ENCODE data around the gene KCNC1.

The KCNC1 gene

GRCh38 chr11:17746096-17746495 is 11.5 kb downstream of the KCNC1 start:
- H3K4me3 ChIP-seq (ENCODE audit: control insufficient read depth, low read depth, low read length), result no peak overlapping the region
- DNase-seq (ENCODE audit: low read depth), result no peak
- TF ChIP-seq CTCF (conservative IDR thresholded peaks at IDR 0.05; ENCODE audit: control insufficient read depth, insufficient read depth, low read depth, low read length), result no peak

GRCh38 chr11:17747131-17747955 is 12.8 kb downstream of the KCNC1 start:
- no peak for DNase-seq (ENCODE audit: low read depth)
- H3K4me3 ChIP-seq (ENCODE audit: control insufficient read depth, low read depth, low read length), result no peak overlapping the region
- no peak for TF ChIP-seq CTCF (conservative IDR thresholded peaks at IDR 0.05; ENCODE audit: control insufficient read depth, insufficient read depth, low read depth, low read length)

- no peak for TF ChIP-seq CTCF (conservative IDR thresholded peaks at IDR 0.05; ENCODE audit: control insufficient read depth, insufficient read depth, low read depth, low read length)
- no peak overlapping the region for H3K4me3 ChIP-seq (ENCODE audit: control insufficient read depth, low read depth, low read length)
- DNase-seq (ENCODE audit: low read depth), result no peak
Measured at GRCh38 chr11:17748044-17748443, 13.5 kb downstream of the KCNC1 start.

GRCh38 chr11:17748761-17749721 is 14.5 kb downstream of the KCNC1 start:
- DNase-seq (ENCODE audit: low read depth), result no peak
- no peak overlapping the region for H3K4me3 ChIP-seq (ENCODE audit: control insufficient read depth, low read depth, low read length)
- TF ChIP-seq CTCF (conservative IDR thresholded peaks at IDR 0.05; ENCODE audit: control insufficient read depth, insufficient read depth, low read depth, low read length), result no peak

GRCh38 chr11:17750013-17750800 is 15.6 kb downstream of the KCNC1 start:
- H3K4me3 ChIP-seq (ENCODE audit: control insufficient read depth, low read depth, low read length), result no peak overlapping the region
- no peak for TF ChIP-seq CTCF (conservative IDR thresholded peaks at IDR 0.05; ENCODE audit: control insufficient read depth, insufficient read depth, low read depth, low read length)
- no peak for DNase-seq (ENCODE audit: low read depth)

GRCh38 chr11:17750801-17751165 is 16.2 kb downstream of the KCNC1 start:
- DNase-seq (ENCODE audit: low read depth), result no peak
- no peak overlapping the region for H3K4me3 ChIP-seq (ENCODE audit: control insufficient read depth, low read depth, low read length)
- no peak for TF ChIP-seq CTCF (conservative IDR thresholded peaks at IDR 0.05; ENCODE audit: control insufficient read depth, insufficient read depth, low read depth, low read length)

All from fibroblast of mammary gland (primary cell).